GM10847 (cell line): Measurements from ENCODE around the gene RAB11FIP4.

ENCODE experiments used
- POLR2A ChIP-seq: IDR thresholded peaks from 2 replicates; pipeline ENCODE4 v1.6.1; 2011; ENCODE audit not compliant: insufficient read length; ENCODE audit errors: extremely low read depth

RAB11FIP4 gene

DNA sequence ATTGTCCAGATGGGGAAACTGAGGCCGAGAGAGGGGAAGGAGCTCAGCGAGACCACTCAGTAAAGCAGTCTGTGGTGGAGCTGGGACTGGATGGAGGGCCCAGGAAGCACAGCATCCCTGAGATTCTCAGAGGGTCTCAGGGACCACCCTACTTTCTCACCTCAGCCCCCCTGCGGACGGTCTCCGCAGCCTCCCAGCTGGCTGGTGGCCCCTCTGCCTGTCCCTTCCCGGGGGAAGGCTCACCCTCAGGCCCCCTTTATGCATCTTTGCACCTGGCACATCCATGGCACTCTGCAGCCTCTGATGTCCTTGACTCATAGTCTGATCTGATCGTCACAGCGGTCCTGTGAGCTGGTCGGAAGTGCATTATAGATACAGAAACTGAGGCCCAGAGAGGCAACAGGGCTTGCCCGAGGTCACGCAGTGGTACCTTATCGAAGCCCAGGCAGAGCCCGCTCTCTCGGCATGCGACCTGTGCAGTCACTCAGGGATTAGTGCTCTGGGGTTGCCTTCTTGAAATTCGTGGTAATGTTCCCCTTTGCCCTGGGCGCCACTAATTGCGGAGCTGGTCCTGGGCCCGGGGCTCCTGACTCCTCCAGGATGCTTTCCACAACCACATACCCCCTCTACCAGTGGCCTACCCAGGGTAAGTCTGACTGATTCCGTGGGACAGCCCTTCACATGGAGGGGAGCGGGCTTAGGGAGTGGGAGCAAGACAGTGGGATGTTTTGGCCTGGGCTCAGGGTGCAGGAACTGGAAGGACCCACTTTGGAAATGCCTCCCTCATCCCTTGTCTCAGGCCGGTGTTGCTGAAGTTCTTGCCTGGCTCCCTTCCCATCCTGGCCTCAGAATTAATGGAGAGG is 24.4 kb downstream of the RAB11FIP4 start:
- TF ChIP-seq POLR2A = no peak

DNA sequence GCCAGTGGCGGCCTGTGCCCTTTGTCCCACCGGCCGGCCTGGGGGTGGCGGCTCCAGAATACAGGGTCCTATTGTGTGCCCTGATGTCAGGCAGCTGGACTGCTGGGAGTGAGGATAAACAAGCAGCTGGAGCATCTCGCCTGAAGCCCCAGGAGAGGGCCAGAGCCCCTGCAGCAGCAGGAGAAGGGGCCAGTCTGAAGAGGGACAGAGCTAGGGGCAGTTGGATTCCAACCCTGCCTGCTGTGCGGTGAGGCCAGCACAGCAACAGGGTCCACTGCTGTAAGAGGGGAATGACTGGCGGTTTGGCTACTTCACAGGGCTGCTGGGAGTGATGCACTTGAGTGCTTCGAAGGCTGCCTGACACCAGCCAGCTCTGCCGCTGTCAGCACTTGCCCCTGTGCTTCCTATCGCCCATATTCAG is 25.0 kb downstream of the RAB11FIP4 start:
- no peak for TF ChIP-seq POLR2A

DNA sequence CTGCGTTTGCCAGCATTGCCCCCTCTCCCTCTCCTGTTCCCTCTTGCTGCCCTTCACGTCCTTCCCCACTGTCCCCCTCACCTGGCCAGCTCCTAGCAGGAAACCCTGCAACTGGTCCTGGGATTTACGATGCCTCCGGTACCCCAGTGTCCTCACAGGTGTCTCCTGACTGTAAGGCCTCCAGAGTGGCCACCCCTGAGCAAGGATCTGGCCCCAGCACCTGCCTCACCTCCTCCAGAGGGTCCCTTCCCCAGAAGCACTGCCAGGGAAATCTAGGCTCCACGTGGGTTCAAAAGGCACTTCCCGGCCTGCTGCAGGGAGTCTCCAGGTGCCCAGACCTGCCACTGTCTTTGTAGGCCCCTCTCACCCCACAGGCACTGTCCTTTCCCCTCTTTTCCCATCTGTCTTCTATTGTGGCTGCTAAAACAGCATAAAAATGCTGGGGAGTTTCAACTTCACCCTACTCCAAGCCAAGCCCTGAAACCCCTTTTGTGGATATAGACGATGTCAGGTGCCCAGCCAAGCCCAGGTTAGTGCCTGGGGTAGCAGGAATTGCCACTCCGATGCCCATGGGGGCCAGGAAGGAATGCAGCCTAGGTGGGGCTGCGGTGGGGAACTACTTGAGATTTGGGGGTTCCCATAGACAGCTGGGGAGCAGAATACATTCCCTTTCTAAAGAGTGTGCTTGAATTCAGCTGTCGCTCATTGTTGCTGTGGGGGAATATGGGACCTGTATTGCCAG is 25.7 kb downstream of the RAB11FIP4 start:
- TF ChIP-seq POLR2A = no peak

DNA sequence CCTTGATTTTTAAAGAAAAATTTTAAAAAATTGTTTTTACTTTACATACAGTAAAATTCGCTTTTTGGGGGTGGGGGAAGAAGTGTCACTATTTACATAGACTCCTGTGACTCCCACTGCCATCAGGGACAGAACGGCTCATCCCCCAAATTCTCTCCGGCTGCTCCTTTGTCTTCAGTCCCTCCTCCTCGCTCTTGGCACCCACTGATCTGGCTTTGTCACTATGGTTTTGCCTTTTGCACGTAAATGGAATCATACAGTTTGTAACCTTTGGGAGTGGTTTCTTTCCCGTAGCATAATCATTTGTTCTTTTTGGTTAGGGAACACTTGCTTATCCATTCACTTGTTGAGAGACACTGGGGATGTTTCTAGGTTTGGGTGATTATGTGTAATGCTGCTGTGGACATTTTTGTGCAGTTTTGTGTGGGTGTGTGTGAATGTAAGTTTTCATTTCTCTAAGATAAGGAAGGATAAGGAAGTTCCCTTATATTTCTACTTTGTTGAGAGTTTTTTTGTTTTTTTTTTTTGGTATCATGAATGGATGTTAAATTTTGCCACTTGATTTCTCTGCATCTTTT is 27.4 kb downstream of the RAB11FIP4 start:
- no peak for TF ChIP-seq POLR2A

DNA sequence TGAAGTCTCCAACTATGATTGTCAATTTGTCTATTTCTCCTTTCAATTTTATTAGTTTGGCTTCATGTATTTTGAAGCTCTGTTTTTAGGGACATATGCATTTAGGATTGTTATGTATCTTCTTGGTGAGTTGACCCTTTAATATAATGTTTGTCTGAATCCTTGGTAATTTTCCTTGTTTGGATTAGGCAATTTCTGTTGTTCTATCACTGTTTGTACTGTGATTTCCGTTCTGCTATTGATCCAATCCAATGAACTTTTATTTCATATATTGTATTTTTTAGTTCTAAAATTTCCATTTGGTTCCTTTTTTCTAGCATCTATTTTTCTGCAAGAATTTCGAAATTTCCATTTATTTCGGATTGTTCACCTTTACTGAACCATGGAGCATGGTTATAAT is 31.0 kb downstream of the RAB11FIP4 start:
- no peak for TF ChIP-seq POLR2A

DNA sequence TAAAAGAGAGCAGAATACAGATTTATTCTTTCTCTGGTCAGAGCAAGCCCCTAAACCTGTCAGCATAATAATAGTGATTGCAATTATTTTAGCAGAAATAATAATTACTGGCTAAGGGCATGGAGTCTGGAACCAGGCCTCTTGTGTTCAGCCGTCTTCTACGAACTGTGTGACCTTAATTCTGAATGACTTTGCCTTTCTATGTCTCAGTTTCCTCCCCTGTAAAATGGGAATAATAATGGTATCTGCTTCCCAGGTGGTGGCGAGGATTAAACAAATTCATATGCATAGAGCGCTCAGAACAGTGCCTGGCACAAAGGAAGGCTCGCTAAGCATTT is 33.4 kb downstream of the RAB11FIP4 start:
- no peak for TF ChIP-seq POLR2A

DNA sequence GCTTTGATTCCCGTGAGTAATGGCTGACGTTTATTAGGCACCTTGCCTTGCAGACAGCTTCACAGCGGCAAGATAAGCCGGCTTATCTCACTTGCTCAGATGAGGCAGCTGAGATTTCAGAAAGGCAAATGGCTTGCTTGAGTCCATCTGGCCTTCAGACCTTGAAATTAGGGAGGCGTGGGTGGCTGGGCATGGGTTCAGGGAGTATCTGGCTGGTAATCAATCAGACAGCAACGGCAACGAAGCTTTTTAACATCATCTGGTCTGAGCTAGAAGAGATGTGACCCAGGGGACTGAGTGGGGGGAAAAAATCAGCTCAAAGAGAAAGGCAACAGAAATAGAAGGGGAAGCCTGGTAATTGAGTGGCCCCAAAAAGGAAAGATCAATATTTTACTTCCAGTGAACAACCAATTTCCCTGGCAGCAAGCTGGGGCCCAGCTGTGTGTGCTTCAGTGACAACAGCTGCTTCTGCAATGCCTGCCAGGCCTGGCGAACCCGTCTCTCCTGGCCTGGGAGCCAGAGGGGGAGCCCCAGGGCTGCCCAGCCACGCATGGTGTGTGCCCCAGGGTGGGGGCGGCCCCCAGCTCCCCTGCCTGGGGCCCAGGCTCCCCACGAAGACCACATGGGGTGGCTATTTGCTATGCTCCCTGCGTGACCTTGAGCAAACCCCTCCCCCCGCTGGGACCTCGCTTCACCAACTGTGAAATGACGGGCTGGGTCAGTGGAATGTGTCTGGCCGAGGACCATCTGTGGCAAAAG is 34.0 kb downstream of the RAB11FIP4 start:
- no peak for TF ChIP-seq POLR2A

DNA sequence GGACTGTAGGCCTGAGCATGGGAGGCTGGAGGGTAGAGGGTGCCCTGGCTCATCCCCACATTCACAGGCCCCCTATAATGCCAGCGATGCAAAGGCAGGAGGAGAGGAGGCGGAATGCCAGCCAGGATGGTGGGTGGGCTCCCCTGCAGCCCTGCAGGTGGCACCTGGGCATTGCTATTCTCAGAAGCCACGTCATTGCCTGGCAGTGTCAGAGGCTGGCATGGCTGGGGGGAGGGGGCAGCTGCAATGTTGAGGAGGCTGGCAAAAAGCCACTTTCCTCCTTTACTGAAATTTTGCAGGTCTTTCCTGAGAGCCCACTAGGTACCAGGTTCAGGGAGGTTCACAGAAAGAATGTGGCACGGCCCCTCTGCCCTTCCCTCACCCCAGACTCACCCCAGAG is 36.2 kb downstream of the RAB11FIP4 start:
- no peak for TF ChIP-seq POLR2A

DNA sequence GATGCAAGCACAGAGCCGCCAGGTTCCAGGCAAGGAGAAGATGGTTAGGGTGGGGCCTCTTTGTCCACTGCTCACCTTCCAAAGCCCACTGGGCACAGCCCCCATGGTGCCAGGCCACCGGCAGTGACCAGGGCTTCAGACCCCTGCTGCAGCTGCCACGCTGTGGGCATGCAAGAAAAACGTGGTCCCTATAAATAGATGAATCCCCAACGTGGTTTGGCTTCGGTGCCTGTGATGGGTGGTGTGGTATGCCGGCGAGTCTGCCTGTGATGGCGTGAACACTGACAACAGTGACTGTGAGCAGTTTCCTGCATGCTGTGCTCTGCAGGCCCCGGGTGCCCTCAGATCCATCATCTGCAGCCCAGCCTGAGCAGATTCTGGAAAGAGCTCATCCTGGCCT is 36.6 kb downstream of the RAB11FIP4 start:
- TF ChIP-seq POLR2A = no peak

DNA sequence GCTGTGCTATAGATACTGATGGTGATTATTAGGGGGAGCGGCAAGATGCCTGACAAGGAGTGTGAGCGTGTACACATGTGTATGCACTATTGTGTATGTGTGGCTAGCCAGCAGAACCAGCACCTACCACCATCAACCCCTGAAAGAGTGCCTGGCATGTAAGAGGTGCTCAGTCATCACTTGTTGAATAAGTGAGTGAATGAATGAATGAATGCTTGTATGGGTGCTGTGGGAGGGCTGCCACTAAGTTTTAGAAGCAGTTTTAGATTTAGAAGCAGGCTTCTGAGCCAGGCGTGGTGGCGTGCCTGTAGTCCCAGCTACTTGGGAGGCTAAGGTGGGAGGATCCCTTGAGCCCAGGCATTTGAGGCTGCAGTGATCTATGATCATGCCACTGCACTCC is 37.0 kb downstream of the RAB11FIP4 start:
- TF ChIP-seq POLR2A = no peak

DNA sequence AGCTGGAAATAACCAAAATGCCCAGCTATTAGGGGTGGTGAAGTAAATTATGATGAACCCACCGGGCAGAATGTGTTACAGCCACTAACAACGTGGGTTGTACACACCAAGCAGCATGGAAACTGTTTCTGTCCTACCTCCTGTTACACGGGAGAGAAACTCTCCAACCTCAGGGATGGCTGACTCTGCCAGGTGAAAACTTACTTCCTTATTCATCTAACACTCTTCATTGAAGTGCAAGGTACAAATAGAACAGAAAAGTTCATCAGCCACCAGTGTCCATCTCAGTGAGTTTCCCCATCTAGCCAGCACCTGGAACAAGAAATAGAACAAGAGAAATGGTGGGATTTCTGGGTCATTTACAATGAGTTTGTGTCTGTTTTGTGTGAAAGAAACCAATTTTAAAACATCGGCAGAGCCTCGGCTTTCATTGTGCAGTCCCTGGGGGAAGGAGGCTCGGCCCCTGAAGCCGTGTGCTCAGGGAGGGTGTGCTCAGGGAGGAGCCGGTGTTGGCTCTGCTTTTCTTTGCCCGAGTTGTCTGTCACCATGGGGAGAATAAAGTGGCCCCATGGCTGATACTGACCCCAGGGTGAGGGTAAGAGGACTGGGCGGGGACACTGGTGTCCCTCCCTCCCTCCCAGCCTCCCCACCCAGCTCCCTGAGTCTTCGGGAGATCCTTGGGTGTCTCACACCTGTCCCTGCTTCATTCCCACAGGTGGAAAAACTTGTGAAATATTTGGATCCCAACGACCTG is 39.8 kb downstream of the RAB11FIP4 start:
- no peak for TF ChIP-seq POLR2A

DNA sequence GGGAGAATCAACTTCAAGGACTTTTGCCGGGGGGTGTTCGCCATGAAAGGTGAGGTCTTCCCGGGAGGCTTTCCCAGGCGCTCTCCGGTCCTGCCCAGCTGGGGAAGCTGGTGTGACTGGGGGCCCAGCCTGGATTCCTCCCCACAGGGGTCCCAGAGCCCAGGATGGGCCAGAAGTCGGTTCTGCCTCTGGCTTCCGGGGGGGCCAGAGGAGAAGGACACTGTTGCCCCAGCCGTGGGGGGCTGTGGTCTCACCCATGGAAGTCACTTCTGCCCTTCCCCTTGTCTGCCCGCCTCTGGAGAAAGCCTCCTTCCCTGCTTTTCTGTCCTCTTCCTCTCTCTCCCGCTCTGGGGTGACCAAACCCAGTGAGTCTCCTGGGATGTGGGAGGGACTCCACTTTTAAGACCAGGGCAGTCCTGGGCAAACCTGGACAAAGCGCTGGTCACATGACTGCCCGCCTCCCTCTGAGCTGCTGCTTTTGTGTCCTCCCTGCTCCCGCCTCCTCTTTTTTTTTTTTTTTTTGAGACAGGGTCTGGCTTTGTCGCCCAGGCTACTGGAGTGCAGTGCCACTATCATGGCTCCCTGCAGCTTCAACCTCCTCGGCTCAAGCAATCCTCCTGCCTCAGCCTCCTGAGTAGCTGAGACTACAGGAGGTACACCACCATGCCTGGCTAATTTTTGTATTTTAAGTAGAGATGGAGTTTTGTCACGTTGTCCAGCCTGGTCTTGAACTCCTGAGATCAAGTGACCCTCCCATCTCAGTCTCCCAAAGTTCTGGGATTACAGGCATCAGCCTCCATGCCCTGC is 40.6 kb downstream of the RAB11FIP4 start:
- TF ChIP-seq POLR2A = no peak

DNA sequence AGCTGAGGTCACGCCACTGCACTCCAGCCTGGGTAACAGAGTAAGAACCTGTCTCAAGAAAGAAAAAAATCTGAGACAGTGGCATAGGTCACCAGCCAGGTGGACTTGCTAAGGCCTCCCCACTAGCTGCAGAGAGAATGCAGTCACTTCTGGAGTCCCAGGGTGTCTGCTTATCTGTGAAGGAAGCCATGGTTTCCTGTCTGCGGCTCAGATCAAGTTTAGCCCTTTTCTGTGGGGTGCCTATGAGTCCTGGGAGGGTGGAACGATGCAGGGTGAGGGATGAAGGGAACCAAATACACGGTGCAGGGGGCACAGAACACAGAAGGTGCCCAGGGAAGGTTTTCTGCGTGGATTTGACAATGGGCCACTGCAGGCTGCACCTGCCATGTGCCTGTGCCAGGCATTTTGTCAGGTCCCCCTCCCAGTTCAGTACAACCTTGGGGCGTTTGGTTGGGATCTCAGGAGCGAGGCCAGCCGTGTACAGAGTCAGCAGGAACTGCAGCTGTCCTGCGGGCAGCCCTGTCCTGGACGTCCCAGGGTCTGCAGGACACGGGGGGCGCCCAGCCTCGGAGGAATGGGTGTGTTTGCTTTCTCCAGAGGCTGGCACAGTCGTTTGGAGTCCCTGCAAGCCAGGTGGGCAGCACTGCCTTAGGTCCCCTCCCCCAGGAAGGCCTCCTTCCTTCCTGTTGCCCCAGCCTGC is 41.8 kb downstream of the RAB11FIP4 start:
- no peak for TF ChIP-seq POLR2A
